Thoracic aorta (tissue), 2 donors: Measurements from ENCODE around the gene CREB5. TPM values are rescaled to one million over a fixed set of nuclear protein-coding genes. Genes with fewer than 3 reads are reported as not detected.

Source experiments
- ATAC-seq: fragments of 150-250 bp; one replicate; pipeline ENCODE4 v1.8.0; 2017; ENCODE audit warnings: low read depth; ENCODE audit not compliant: insufficient number of reproducible peaks, low FRiP score
- DNase-seq: peaks from one replicate; pipeline ENCODE4 v3.0.0-alpha.2; 2020; ENCODE audit warnings: low spot score
- H3K27ac ChIP-seq, 2 donors: fragments of 200-600 bp; sonication (generic); 1 replicate in 1 of 2; 2 replicates in 1 of 2; pipeline ENCODE4 v1.5.1; 2016; ENCODE audit warnings: mild to moderate bottlenecking in 2 of 2, moderate library complexity in 2 of 2
- H3K27me3 ChIP-seq: fragments of 200-600 bp; sonication (generic); replicated peaks from 2 replicates; pipeline ENCODE4 v1.6.0; 2016; ENCODE audit warnings: mild to moderate bottlenecking; ENCODE audit not compliant: insufficient read depth
- H3K36me3 ChIP-seq: fragments of 200-600 bp; sonication (generic); one replicate; pipeline ENCODE4 v1.5.1; 2016
- H3K4me1 ChIP-seq, 2 donors: fragments of 200-600 bp; sonication (generic); 1 replicate in 1 of 2; 2 replicates in 1 of 2; pipeline versions ENCODE4 v1.5.1 to v1.6.0; 2016; ENCODE audit warnings: low read depth in 2 of 2, mild to moderate bottlenecking in 1 of 2; ENCODE audit not compliant: control insufficient read depth in 1 of 2
- H3K4me3 ChIP-seq: fragments of 200-600 bp; sonication (generic); 2 replicates; pipeline ENCODE4 v1.5.1; 2016; ENCODE audit warnings: mild to moderate bottlenecking
- H3K9me3 ChIP-seq: fragments of 200-600 bp; sonication (generic); 2 replicates; pipeline ENCODE4 v1.5.1; 2016
- total RNA-seq, 2 donors: library from RNA; depleted of rRNA; stranded (reverse); fragments of >200 nt; gene quantifications; one replicate each; pipeline versions ENCODE4 v1.1.0 to v1.2.3, GENCODE V29; 2016
- TF ChIP-seq, protein P1 (sequence below): fragments of 200-600 bp; sonication (generic); IDR thresholded peaks from one replicate; pipeline ENCODE4 v1.5.1; 2019; ENCODE audit warnings: antibody characterized with exemption

Gene CREB5
- total RNA-seq, 2 donors from 2014 or later = 44.4 to 49.1 TPM

- Histone ChIP-seq H3K27me3 (no peaks in the 10 kb centered on the region), H3K36me3 (no peaks in the 10 kb centered on the region), H3K9me3 (no peaks in the 10 kb centered on the region), H3K4me3 (no peak overlapping the region), H3K27ac (no peak overlapping the region), H3K4me1 (peaks cover 0 to 29% of the 10 kb centered on the region in 2 donors)
- DNase-seq = no peak
- no peak for ATAC-seq
- TF ChIP-seq, protein P1, sequence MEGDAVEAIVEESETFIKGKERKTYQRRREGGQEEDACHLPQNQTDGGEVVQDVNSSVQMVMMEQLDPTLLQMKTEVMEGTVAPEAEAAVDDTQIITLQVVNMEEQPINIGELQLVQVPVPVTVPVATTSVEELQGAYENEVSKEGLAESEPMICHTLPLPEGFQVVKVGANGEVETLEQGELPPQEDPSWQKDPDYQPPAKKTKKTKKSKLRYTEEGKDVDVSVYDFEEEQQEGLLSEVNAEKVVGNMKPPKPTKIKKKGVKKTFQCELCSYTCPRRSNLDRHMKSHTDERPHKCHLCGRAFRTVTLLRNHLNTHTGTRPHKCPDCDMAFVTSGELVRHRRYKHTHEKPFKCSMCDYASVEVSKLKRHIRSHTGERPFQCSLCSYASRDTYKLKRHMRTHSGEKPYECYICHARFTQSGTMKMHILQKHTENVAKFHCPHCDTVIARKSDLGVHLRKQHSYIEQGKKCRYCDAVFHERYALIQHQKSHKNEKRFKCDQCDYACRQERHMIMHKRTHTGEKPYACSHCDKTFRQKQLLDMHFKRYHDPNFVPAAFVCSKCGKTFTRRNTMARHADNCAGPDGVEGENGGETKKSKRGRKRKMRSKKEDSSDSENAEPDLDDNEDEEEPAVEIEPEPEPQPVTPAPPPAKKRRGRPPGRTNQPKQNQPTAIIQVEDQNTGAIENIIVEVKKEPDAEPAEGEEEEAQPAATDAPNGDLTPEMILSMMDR = no peak
Observed at GRCh38 chr7:28584235-28584634, 171.9 kb downstream of the CREB5 start.

DNA sequence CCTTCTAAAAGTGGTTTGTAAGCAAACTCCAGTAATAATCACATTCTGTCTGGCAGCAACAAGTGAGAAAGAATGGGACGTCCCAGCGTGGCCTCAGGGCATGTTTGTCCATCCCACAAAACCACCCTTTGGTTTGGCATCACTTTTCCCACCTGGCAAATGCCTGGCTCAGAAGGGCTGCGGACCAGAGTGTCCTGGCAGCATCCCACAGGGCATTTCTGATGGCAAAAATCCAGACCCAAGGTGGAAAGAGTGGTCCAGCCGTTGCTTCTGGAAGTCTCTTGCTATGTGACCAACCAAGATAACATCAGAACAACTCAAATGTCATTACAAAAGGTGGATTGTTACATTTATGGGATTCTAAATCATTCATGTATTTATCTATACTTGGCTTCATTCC is 174.4 kb downstream of the CREB5 start:
- Histone ChIP-seq H3K4me3 (no peak overlapping the region), H3K36me3 (no peaks in the 10 kb centered on the region), H3K27me3 (no peaks in the 10 kb centered on the region), H3K27ac (no peak overlapping the region), H3K9me3 (no peaks in the 10 kb centered on the region), H3K4me1 (peaks cover 0 to 29% of the 10 kb centered on the region in 2 donors)
- no peak for DNase-seq
- TF ChIP-seq, protein P1 = no peak
- ATAC-seq = no peak

DNA sequence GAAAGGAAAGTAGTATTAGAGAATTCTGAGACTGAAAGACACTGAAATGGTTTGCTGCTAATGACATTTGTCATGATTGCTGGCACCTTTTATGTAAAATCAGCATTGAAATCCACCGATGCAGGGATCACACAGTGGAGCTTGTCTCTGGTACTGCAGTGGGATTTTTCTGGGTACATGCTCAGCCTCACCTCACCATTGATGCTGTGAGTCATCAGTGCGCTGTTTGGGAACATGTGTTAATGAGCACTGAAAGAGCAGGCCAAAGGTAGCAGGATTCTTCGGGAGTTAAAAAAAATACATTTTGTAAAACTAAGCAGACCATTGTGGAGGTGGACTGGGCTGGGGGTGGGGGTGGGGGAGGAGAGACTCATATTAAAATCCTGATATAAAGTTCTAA is 174.9 kb downstream of the CREB5 start:
- Histone ChIP-seq H3K4me3 (no peak overlapping the region), H3K4me1 (peaks cover 0 to 29% of the 10 kb centered on the region in 2 donors), H3K27ac (no peak overlapping the region), H3K36me3 (no peaks in the 10 kb centered on the region), H3K9me3 (no peaks in the 10 kb centered on the region), H3K27me3 (no peaks in the 10 kb centered on the region)
- ATAC-seq = no peak
- TF ChIP-seq, protein P1 = no peak
- no peak for DNase-seq

DNA sequence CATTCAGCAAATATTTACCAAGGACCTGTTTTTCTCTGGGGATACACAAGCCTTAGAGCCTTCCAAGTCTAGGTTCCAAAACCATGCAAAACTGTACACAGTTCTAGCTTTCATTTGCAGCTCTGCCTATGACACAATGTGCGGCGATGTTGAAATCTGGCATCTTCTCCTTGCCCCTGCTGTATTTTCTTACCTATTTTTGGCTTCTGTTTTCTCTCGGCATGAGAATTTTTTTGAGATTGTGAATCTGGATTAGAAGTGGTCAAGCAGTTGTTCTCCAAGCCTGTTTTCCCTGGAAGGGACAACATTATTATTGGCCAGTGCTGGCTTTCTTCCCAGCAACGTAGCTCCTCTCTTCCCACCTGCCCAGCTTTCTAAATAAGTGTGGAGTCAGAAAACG is 176.3 kb downstream of the CREB5 start:
- ATAC-seq (peak; percentile 41), DNase-seq (no peak)
- H3K9me3 ChIP-seq = no peaks in the 10 kb centered on the region
- H3K27me3 ChIP-seq = no peaks in the 10 kb centered on the region
- TF ChIP-seq, protein P1 = no peak
- no peaks in the 10 kb centered on the region for H3K36me3 ChIP-seq
- H3K4me3 ChIP-seq = peak overlapping the region; percentile 7
- H3K4me1 ChIP-seq = peaks cover 0 to 29% of the 10 kb centered on the region in 2 donors
- no peak overlapping the region for H3K27ac ChIP-seq

- Histone ChIP-seq H3K4me1 (peaks cover 0 to 26% of the 10 kb centered on the region in 2 donors), H3K4me3 (no peak overlapping the region), H3K9me3 (no peaks in the 10 kb centered on the region), H3K27me3 (no peaks in the 10 kb centered on the region), H3K36me3 (no peaks in the 10 kb centered on the region), H3K27ac (no peak overlapping the region)
- TF ChIP-seq, protein P1 = no peak
- DNase-seq (no peak), ATAC-seq (no peak)
Observed at GRCh38 chr7:28591041-28591674, 178.8 kb downstream of the CREB5 start.
